ENCODE results near the gene SCGN. TPM values are rescaled to one million over a fixed set of nuclear protein-coding genes. Genes with fewer than 3 reads are reported as not detected.

SCGN gene
- total and polyA plus RNA-seq, 9 of the 15 experiments (the other 6 are each of a cell fraction or from before 2014, with no cell fraction given): not detected

DNA sequence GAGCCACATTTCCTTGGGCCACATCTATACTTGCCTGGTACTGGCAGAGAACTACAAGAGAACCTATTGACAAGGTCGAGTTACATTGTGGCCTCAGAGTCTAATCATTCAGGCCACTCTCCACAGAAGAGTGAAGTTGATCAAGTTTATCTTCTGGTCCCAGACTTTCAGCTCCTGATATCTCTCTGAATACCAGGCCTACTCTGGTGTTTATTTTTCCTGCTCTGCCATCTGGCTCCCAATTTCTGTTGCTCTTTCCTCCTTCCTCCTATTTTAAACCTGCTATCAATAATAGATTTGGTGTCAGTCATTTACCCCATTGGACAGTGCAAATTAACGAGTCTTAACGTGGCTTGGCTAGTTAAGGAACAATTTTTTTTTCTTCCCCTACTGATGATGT is 46.6 kb downstream of the SCGN start (continued):
- TF ChIP-seq, protein P1, sequence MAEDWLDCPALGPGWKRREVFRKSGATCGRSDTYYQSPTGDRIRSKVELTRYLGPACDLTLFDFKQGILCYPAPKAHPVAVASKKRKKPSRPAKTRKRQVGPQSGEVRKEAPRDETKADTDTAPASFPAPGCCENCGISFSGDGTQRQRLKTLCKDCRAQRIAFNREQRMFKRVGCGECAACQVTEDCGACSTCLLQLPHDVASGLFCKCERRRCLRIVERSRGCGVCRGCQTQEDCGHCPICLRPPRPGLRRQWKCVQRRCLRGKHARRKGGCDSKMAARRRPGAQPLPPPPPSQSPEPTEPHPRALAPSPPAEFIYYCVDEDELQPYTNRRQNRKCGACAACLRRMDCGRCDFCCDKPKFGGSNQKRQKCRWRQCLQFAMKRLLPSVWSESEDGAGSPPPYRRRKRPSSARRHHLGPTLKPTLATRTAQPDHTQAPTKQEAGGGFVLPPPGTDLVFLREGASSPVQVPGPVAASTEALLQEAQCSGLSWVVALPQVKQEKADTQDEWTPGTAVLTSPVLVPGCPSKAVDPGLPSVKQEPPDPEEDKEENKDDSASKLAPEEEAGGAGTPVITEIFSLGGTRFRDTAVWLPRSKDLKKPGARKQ (CRISPR knock-in tag; IDR thresholded peaks at IDR 0.05): no peak
- TF ChIP-seq ARID2 (IDR thresholded peaks at IDR 0.05): no peak
- TF ChIP-seq, protein P2, sequence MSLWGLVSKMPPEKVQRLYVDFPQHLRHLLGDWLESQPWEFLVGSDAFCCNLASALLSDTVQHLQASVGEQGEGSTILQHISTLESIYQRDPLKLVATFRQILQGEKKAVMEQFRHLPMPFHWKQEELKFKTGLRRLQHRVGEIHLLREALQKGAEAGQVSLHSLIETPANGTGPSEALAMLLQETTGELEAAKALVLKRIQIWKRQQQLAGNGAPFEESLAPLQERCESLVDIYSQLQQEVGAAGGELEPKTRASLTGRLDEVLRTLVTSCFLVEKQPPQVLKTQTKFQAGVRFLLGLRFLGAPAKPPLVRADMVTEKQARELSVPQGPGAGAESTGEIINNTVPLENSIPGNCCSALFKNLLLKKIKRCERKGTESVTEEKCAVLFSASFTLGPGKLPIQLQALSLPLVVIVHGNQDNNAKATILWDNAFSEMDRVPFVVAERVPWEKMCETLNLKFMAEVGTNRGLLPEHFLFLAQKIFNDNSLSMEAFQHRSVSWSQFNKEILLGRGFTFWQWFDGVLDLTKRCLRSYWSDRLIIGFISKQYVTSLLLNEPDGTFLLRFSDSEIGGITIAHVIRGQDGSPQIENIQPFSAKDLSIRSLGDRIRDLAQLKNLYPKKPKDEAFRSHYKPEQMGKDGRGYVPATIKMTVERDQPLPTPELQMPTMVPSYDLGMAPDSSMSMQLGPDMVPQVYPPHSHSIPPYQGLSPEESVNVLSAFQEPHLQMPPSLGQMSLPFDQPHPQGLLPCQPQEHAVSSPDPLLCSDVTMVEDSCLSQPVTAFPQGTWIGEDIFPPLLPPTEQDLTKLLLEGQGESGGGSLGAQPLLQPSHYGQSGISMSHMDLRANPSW (CRISPR knock-in tag; IDR thresholded peaks at IDR 0.05): no peak
- TF ChIP-seq TBP (optimal IDR thresholded peaks at IDR 0.05; ENCODE audit: low read depth, low read length): no peak
- no peak for TF ChIP-seq RAD51 (IDR thresholded peaks at IDR 0.05; ENCODE audit: borderline replicate concordance, low read depth)
- no peak for TF ChIP-seq ZNF695 (CRISPR knock-in tag; IDR thresholded peaks at IDR 0.05)
- no peak for TF ChIP-seq SAFB (IDR thresholded peaks at IDR 0.05; ENCODE audit: borderline replicate concordance, low read depth, low read length)
- peak; percentile 79 for TF ChIP-seq DPF2 (IDR thresholded peaks at IDR 0.05)
- TF ChIP-seq ILF3 (IDR thresholded peaks at IDR 0.05; ENCODE audit: borderline replicate concordance): no peak
- TF ChIP-seq, protein P3, sequence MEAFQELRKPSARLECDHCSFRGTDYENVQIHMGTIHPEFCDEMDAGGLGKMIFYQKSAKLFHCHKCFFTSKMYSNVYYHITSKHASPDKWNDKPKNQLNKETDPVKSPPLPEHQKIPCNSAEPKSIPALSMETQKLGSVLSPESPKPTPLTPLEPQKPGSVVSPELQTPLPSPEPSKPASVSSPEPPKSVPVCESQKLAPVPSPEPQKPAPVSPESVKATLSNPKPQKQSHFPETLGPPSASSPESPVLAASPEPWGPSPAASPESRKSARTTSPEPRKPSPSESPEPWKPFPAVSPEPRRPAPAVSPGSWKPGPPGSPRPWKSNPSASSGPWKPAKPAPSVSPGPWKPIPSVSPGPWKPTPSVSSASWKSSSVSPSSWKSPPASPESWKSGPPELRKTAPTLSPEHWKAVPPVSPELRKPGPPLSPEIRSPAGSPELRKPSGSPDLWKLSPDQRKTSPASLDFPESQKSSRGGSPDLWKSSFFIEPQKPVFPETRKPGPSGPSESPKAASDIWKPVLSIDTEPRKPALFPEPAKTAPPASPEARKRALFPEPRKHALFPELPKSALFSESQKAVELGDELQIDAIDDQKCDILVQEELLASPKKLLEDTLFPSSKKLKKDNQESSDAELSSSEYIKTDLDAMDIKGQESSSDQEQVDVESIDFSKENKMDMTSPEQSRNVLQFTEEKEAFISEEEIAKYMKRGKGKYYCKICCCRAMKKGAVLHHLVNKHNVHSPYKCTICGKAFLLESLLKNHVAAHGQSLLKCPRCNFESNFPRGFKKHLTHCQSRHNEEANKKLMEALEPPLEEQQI (IDR thresholded peaks at IDR 0.05): 0 out of 2 replicates have a peak, but pooled peaks have one; percentile 64
- TF ChIP-seq ZNF75A (CRISPR knock-in tag; IDR thresholded peaks at IDR 0.05): no peak
- TF ChIP-seq CBFA2T2 (conservative IDR thresholded peaks at IDR 0.05): peak; percentile 94
- no peak for TF ChIP-seq ZNF717 (CRISPR knock-in tag; IDR thresholded peaks at IDR 0.05)
- TF ChIP-seq SNIP1 (IDR thresholded peaks at IDR 0.05; ENCODE audit: low read depth): no peak
- TF ChIP-seq SMARCE1 (IDR thresholded peaks at IDR 0.05): peak; percentile 63
- TF ChIP-seq, protein P4, sequence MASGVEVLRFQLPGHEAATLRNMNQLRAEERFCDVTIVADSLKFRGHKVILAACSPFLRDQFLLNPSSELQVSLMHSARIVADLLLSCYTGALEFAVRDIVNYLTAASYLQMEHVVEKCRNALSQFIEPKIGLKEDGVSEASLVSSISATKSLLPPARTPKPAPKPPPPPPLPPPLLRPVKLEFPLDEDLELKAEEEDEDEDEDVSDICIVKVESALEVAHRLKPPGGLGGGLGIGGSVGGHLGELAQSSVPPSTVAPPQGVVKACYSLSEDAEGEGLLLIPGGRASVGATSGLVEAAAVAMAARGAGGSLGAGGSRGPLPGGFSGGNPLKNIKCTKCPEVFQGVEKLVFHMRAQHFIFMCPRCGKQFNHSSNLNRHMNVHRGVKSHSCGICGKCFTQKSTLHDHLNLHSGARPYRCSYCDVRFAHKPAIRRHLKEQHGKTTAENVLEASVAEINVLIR (CRISPR knock-in tag; IDR thresholded peaks at IDR 0.05): no peak
- TF ChIP-seq RFX7 (CRISPR knock-in tag; IDR thresholded peaks at IDR 0.05): no peak
- TF ChIP-seq, protein P5, sequence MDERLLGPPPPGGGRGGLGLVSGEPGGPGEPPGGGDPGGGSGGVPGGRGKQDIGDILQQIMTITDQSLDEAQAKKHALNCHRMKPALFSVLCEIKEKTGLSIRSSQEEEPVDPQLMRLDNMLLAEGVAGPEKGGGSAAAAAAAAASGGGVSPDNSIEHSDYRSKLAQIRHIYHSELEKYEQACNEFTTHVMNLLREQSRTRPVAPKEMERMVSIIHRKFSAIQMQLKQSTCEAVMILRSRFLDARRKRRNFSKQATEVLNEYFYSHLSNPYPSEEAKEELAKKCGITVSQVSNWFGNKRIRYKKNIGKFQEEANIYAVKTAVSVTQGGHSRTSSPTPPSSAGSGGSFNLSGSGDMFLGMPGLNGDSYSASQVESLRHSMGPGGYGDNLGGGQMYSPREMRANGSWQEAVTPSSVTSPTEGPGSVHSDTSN (CRISPR knock-in tag; IDR thresholded peaks at IDR 0.05; ENCODE audit: low read depth): no peak
- TF ChIP-seq, protein P5 (tag; conservative IDR thresholded peaks at IDR 0.05; ENCODE audit: low read depth): no peak
- TF ChIP-seq ZZZ3 (IDR thresholded peaks at IDR 0.05): no peak

All from K562 (cell line).